NCI-H1105 treated with DMSO at 0.1 percent for 48 hours (cell line): ENCODE measurements around the gene STEAP4.

ENCODE experiments used
- DNase-seq: peaks from one replicate; lab custom pipeline; 2025; lab: John Stamatoyannopoulos, UW

STEAP4 gene

DNA sequence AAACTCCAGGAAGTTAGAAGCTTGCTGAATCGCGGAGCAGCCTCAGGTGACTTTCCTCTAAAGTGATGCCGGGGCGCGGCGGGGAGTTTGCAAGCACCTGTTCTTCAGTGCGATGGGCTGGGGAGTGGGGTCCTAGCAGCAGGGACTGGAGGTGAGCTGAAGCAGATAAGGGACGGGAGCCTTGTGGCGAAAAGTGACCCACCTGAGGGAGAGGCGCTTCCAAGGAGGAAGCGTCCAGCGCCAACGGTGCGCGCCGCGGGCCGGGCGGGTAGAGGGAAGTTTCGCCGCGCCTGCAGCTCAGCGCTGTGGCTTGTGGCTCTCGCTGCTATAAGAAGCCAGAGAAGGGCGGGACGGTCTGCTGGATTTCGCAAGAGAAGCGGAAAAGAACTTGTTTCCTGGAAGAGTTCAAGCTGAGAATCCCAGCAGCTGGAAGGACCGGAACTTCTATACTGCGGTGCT lies at the start of gene STEAP4:
Gene STEAP4 (minus strand): TSS at position 305 of the 459 bp plus-strand sequence. CDS start 22,625 bp downstream, outside the sequence.
- DNase-seq, result no peak

DNA sequence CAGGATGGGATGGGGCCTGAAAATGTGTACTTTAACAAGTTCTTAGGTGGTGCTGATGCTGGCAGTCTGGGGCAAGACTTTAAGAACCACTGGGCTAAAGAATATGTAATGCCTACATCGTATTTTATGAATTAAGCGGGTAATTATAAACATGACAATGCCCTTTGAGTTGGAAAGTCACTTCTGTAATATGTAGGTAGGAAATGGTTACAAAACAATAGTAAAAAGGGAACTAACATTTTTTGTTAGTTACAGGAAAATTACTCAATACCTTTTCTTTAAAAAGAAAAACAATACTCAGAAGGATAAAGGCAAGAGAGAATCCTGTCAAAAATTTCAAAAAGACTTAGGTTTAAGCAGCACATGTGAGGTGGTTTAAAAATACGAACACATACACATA lies 48.3 kb upstream of the STEAP4 start:
- no peak for DNase-seq

DNA sequence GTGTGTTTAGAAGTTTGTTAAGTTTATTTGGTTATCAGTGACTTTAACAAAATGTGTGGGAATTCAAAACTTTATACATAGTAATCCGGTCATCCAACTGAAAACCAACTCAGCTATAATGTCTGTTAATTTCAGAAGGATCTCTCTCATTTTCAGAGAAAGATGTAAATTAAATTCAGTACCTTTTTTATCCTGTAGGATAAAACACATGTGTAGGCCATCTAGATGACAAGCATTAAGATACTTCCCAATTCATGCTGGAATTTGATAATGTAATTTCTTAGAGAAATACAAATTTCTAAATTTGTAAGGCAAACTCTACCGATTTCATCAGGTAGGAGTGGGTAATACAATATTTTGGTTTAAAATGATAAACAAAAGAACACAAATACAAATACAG lies 43.4 kb upstream of the STEAP4 start:
- no peak for DNase-seq

DNA sequence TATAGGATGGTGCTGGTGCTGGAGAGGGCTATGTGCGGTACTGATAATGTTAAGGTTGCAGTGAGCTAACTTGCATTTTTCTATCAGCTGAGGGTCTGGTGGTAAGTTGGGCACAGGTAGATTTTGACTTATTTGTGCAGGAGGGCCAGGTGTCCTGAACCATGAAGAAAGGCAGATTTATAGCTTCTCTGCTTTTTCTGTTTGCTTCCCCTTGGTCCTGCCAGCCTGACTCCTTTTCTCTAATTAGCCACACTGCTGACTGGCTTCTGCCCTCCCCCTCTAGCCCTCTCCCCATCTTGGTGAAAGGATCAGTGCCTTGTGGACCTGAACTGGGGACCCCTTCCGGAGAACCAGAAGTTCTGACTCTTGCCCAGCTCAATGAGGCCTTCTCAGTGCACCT lies 40.8 kb upstream of the STEAP4 start:
- DNase-seq, result no peak

DNA sequence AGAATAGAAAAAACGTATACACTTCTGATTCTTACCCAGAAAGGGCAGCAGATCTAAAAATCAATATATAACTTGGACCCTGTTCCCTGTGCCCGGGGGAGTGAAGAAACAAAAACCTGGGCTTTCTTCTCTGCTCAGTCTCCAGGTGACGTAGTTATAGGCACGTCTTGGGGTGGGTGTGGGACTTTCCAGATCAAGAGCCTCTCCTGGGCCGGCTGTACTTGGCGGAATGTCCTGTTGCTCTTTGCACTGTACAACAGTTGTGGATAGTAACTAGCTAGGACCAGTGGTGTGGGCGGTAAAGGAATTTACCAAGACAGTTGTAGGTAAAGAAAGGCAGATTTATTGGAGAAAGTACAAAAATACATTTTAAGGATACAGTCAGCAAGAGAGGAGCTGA lies 40.4 kb upstream of the STEAP4 start:
- DNase-seq, result no peak

DNA sequence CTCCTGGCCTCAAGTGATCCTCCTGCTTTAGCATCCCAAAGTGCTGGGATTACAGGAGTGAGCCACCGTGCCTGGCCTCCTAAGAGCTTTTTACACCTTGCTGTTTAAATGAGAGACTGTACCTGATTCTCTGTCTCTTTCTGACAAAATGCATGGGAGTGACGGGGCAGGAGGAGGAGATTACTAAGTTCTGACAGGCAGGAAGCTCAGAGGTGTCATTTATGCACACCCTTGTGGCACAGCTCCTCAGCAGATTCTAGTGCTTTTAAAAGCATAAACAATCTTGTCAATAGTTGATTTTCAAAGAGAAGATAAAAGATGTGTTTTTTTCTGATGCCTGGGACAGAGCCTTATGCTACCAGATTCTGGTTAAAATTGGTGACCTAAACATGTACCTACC lies 39.7 kb upstream of the STEAP4 start:
- DNase-seq, result no peak

DNA sequence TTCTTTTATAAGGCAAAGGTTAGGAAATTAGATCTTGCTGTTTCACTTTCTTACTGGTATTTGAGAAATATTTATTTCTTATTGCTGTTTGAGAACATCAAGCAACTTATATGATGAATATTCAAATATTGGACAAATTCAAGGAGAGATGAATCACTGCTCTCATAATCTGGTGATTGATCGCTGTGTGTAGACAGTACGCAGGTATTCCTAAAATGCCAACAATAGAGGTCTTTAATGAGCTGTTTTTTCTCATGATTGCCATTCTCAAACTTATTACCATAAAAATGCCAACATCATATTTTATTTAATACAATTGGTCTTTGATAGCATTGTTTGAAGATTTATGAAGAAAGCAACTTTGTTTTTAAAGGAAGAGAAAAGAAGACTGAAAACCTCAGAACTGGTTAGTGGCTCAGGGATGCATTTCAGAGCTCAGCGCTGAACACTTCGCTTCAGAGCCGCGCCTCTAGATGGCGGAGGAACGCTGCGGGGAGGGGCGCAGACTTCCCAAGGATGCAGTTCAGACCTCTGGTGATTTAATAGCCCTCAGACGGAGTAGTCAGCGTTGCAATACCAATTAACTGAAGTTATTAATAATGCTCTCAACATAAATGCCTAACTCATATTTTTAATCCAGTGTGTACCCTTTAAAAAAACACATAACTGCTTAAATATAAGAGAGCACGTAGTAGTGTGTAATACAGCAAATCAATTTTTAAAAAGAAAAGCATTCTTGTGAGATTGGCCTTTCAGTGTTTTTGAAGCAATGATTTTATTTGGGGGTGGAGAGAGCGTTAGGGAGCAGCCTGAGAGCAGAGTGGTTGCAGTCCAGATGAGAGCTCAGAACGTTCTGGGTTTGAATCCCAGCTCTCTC lies 38.5 kb upstream of the STEAP4 start:
- peak; percentile 53 for DNase-seq

DNA sequence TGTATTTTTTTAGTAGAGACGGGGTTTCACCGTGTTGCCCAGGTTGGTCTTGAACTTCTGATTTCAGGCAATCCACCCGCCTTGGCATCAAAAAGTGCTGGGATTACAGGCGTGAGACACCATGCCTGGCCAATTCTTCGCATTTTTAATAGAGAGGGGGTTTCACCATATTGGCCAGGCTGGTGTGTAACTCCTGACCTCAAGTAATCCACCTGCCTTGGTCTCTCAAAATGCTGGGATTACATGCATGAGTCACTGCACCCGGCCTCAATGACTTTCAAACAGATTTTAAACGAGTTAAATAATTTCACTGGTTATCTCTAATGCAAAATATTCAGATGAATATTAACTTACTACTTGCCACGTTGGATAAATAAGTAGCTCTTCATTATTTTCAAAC lies 37.6 kb upstream of the STEAP4 start:
- DNase-seq, result no peak

DNA sequence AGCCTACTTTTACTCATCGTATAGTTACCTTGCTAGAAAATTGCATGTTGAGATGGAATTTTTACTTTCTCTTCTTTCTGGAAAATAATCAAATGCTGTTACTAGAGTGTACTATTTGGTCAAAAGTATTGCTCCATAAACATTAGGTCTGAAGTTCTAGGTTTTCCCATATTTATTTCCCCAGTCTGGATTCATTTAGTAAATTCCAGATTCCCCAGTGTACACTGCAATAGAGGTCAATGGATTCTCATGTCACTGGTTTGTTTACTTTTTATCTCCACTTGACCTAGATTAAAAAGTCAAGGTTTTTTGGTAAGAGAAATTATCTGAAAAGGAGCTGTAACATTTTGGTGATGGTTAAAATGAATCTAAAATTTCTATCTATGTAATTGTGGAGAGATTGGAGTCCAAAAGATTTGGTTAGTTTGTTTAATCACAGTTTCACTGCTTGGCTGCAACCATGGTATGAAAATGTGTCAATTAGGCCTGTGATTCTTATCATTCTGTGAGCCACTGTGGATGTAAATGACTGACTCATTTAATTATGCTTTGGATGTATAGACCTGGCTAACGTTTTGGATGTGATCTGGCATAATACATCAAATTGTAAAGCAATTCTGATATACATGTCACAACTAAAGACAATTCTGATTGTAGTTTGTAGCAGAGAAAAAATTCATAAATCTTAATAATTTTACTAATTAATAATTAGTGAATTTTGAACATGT lies 32.7 kb upstream of the STEAP4 start:
- DNase-seq, result no peak

DNA sequence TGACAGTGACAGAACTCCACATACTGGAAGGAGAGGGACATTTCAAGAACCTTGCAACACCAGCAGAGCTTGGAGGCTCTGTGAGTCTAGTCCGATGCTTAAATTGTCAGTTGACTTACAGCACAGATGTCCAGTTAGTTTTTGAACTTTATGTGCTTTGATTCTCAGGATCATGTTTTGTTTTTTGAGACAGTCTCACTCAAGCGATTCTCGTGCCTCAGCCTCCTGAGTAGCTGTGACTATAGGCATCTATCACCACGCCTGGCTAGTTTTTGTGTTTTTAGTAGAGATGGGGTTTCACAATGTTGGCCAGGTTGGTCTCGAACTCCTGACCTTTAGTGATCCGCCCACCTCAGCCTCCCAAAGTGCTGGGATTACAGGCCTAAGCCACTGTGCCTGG lies 31.8 kb upstream of the STEAP4 start:
- no peak for DNase-seq

DNA sequence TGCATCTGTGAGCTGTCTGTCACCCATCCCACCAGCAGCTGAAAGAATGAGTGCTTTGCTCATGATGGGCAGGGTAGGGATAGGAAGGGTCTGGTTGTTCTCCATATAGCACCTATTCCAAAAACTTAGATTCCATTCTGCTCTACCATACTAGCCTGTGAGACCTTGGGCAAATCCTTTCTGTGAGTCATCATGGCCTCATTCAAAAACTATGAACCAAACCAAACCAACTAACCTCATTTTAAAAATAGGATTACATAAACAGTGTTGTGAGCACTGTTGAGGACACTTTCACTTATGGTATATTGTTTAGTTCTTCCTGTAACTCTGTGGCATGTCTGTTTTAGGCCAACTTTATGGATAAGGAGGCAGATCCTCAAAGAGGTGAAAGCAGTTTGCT lies 30.9 kb upstream of the STEAP4 start:
- DNase-seq, result no peak

DNA sequence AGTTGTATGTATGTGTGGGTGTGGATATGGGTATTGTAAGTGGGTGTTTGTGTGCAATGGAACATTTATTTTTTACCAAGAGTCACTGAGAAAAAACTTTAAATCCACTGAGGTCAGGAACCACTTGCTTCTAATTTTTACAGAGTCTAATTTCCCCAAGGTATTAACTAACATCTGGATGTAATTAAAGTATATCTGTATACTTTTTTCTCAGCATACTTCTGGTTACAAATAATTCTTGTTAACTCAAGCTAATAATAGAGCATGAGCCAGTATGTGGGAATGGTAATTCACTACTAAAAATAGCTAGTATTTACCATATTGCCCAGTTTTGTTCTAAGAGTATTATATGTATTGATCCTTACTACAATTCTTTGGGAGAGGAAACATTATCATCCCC lies 24.6 kb upstream of the STEAP4 start:
- no peak for DNase-seq

DNA sequence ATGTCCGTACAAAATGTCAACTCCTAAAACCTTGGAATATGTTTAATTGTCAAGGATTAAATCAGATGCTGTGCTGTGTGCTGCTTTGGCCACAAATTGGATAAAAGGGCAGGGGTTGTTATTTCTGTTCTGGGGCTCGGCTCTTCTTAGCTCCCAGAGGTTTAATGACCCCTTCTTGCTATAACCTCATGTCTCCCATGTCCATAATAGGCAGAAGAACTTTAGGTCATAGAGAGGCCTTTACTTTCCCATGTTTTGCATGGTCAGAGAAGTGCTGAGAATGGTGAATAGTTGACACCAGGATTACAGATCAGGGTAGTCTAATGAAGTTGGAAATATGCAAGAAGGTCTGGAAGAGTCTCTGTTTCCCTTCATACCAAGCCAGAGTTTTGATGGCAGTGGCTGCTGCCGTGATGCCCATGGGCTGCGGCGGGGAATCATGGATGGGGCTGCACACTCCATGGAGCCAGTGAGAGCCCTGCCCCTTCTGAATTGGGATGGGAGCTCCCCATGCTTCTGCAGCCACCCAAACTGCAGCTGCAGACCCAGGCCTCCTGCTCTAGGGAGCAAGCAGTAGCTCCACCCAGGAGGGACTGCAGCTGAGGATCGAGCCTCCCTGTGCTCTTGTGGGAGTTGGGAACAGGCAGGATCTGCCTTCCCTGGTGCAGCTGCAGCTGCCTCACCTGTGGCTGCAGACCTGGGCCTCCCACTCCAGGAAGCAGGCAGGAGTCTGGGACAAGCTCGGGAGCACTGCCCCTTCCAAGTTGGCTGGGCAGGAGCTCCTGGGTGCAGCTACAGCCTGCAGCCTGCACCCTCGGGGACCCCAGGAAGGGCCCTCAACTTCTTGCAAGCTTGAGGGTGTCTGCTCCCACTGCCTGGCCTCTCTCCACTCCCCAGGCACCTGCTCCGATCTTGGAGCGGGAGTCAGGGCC lies 23.1 kb upstream of the STEAP4 start:
- DNase-seq, result no peak

DNA sequence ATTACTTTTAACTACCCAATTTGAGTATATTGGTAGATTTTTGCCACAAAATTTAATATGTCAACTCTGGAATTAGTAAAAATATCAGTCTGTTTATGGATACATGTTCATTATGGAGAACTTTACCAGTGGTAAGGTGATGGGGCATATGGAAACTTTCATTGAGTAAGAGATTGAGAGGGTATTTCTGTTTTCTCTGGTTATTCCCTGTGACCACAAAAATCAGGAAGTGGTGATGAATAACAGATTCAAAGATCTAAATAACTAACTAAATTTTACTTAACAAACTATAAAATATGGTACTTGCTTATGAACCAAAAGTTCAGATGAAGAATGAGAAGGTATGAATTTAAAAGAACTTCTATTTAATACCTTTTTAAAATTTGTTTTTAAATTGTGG lies 22.1 kb upstream of the STEAP4 start:
- no peak for DNase-seq

DNA sequence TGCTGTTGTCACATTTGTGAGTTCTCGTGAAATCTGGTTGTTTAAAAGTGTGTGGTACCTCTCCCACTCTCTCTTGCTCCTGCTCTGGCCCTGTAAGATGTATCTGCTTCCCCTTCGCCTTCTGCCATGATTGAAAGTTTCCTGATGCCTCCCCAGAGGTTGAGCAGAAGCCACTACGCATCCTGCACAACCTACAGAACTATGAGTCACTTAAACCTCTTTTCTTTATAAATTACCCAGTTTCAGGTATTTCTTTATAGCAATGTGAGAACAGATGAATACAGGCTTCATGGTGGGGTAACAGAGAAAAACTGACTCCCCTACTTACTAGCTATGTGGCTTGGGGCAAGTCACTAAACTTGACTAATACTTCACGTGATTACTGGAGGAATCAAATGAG lies 18.0 kb upstream of the STEAP4 start:
- no peak for DNase-seq

DNA sequence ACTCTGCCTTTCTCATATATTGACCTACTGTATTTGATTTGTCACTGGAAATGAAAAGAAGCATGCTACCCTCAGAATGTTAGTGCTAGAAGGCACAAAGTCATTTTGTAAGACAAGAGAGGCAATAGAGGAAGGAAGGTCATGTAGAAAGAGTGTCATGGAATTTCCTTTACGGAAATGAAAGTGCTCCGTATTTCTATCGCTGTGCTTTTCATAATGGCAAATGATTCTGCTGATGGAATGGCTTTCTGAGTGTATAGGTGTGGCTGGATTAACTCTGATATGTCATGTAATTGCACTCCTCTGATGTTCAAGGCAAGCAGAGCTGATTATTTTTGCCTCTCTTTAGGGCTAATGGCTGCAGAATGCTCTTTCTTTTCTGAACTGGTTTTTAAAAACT lies 15.5 kb upstream of the STEAP4 start:
- no peak for DNase-seq

DNA sequence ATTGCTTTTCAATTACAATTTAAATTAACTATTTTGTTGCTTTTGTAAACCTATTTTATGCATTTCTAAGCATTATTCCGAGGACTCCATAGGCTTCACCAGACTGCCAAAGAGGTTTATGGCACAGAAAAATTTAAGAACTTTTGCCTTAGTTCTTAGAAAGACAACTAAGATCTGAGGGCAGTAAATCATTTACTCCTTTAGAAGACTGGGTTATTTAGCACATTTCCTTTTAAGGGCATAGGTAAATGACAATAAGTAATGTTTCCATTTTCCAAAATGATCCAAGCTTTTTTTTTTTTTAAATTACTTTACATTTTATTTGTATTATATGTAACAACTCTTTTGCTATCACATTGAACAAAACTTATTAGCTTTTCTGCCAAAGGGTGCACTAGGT lies 15.0 kb upstream of the STEAP4 start:
- no peak for DNase-seq

DNA sequence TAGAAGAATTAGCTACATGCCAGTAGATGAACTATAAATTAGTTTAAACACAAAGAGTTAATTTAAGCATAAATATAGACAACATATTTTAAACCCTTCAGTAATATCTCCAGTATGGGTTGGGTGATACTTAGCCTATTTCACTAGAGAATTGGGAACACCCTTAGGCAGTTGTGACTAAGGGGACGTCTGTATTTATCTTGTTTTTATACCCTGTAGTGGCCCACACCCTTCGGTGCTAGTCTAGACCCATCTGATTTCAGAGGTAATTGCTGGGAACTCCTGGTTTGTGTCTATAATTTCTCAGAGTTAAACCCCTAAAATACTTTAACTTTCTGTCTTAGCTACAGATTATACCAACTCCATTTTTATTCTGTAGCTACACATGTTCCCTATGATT lies 11.5 kb upstream of the STEAP4 start:
- DNase-seq, result no peak

DNA sequence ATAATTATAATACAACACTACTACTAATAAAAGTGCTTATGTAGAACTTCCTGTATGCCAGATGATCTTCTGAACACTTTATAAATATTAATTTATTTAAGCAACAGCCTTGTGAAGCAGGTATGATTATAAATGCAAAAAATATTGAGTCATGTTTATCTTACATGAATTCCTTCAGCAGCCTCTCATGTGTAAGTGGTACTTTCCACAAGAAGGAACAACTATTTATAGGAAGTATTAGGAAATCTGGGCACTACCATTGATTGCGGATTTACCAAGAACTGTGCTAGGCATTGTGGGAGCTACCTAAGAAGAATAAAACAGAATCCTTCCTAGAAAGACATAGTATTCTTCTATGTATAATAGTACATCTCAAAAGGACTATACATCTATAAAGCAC lies 10.7 kb upstream of the STEAP4 start:
- DNase-seq, result no peak

DNA sequence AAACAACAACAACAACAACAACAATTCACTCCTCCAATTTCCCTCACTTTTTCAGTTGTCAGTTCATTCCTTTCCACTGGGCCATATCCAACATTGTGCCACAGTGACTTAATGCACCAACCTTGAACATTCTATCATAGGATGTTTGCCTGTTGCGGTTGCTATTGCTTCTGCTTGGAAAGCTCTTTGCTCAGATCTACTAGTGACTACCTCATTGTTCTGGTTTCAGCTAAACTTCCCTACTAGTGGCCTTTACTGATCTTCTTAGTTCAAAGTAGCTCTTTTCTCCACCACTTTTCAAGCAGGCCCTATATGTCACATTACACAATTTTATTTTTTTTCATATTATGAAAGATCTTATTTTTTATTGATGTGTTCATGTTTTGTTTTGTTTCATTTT lies 9.8 kb upstream of the STEAP4 start:
- DNase-seq, result no peak

DNA sequence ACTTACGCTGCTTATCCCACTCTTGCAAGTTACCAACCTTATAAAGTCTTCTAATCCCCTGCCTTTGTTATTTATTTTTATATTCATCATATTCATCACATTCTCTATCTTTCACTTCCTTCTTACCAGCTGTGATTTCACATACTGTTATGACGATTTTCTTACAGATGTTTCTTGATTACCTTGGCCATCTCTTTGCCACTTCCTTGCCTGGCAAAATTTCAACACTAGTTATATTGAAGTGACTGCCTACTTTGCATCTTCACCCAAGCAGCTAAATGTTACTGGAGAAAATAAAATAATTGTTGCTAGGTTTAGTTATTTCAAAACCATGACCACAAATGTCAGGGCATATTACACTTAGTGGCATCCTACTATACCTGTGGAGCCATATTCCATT lies 8.8 kb upstream of the STEAP4 start:
- DNase-seq, result no peak

DNA sequence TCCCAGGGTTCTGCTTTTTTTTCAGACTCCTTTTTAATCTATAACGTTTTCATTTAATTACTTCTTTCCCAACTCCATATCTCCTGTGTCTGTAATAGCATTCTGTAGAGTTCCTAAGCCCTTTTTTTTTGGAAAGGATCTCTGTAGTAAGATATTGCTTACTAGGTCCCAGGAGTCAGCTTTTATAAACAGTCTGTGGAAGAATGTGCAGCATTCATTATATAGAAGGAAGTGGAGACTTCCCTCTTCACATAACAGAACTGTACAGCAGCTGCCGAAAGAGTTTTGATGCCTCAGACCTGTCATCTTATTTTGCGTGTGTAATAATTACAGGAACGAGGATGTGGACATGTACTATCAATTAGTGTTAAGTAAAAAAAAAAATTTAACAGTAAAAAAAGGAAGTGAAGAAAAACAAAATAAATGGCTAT lies 7.4 kb upstream of the STEAP4 start:
- no peak for DNase-seq
